Occipital lobe (tissue), 2 donors: Measurements from ENCODE around the gene PHB1. TPM values are rescaled to one million over a fixed set of nuclear protein-coding genes. Genes with fewer than 3 reads are reported as not detected.

Experiments used
- DNase-seq: peaks from one replicate; lab custom pipeline; 2025; lab: John Stamatoyannopoulos, UW
- total RNA-seq: library from RNA; depleted of rRNA; stranded (reverse); fragments of >200 nt; gene quantifications from one replicate; pipeline ENCODE4 v1.2.3, GENCODE V29; 2014

The PHB1 gene
- 42.0 TPM for total RNA-seq

DNA sequence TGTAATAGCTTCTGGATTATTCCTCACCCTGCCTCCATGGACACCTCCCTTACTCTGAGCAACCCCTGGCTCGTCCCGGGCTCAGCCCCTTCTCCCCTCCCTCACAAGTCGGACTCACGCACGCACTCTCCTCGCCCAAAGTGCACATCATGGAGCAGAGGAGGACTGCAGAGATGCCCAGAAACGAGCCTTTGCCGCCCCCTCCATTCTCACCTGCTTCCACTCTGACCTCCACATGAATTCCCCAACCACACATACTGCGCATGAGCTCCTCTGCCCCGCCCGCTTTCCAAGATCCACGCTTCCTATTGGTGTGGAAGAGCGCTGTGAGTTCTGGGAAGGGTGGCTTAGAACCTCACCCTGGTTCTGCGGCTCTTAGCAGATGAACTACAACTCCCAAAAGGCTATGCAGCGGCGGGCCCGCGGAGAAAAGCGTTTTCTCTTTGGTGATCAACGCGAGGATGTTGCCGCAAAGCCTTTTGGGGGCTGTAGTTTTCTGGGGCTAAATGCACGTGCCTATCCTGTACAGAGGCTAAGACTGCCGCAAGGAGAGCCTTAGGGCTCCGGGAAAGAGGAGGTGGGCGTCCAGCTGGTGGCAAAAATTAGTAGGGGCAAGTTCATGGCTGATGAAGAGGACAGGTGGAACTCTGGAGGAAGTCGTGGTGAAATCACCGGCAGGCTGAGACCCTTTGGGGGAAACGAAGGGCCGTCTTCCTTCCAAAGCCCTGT, at the start of gene PHB1:
TSS of gene PHB1 (minus strand) at position 261 of the 729 bp plus-strand sequence. CDS start 1,618 bp downstream, outside the sequence.
- peak; percentile 95 for DNase-seq

DNA sequence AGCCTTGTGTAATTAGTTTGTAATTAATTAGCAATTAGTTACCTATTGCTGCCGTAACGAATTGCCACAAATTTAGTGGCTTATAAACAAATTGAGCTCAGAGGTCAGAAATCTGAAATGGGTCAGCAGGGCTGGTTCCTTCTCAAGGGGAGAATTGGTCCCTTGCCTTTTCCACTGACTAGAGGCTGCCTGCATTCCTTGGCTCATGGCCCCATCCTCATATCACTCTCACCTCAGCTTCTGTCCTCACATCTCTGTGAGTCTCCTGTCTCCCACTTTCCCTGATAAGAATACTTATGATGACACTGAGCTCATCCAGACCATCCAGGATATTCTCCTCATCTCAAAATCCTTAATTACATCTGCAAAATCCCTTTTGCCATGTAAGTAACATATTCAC, 49.4 kb upstream of the PHB1 start:
- no peak for DNase-seq

DNA sequence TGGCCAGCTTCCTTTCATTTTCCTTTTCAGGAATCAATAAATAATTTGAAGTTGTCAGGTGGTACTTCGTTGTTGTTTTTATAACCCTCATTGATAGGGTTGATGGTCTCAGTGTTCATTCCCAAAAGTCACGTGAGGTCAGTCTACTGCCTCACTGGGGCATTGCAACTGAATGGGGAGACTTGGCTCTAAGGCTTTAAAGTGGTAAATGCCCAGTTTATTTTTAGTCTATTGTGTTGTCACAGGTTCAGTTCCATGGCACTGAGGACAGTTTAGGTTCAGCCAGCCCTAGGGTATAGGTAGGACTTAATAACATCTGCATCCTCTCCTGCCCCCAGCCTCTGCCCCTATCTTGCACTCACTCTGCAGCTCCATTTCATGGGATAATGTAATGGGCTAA, 46.9 kb upstream of the PHB1 start:
- DNase-seq, result no peak

DNA sequence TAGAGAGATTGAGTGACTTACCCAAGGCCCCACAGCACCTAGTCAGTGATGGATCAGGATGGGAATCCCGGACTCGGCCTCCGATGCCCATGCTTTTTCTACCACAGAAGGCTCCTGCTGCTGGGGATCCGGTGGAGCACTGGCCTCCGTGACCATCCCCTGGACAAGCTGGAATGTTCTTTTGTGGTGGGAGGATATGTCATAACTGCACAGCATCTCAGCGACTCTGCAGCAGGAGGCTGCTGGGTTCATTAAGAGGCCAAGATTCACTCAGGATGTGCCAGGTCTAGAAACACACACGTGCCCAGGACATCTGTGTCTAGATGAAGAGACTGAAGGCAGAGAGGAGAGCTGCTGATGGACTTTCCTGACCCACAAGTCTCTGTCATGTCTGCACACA, 45.7 kb upstream of the PHB1 start:
- no peak for DNase-seq

DNA sequence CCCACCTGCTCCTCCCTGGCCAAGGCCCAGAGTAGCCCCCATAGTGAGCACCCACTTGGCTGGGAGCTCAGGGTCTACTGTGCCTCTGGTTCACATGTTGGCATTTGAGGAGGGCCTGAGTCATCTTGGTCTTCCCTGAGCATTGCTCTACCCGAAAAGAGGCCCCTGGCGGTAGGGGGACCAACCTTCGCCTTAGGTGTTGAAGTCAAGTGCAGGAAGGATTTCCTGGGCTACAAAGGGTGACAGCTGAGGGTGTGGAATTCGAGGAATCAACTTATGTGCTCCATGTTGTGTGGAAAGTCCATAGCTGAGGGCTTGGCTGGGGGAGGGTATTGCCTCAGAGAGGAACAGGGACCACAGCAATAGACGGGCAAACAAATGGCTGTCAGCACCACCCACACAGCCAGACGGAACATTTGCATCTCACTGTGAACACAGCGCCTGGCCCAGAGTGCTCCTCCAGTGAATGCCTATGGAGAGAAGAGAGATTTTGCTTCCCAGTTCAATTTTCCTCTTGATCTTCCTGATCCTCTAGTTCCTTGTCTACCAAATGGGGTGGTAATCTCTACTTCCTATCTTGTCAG, 44.8 kb upstream of the PHB1 start:
- DNase-seq, result no peak

DNA sequence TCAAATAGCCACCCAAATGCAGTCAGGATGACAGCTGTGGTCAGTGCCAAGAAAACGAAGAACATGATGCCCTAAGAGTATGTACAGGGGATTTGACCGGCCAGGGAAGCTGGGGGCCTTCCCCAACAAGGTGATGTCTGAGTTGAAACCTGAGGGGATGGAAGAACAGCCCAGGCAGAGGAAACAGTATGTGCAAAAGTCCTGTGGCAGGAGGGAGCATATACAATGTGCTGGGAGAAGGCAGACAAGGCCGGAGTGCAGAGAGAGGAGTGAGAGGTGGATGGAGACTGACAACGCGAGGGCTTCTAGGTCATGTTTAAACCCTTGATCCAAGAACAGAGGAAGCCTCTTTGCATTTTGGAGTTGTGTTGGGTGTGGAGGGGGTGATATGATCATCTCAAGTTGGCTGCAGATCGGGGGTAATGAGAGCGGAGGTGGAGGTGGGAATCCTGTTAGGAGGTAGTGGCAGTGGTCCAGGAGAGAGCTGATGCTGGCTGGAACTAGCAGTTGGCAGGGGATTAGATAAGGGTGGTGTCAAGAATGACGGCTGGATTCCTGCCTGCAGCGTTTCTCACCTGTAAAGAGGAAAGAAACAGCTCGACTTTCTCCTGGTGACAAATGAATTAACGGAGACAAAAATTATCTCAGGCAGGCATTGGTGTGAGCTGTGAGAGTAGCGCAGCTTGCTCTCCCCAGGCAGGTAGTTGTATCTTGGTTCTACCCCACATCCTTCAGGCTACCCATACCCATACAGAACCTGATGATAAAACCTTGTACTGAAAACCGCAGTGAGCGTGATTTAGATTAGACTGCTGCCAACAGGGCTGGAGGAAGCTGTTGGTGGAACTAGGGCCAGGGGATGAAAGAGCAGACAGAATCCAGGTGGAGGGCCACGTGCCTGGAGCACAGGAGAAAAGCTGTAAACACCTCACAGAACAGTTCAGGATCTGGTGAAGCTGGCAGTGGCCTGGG, 43.2 kb upstream of the PHB1 start:
- no peak for DNase-seq

DNA sequence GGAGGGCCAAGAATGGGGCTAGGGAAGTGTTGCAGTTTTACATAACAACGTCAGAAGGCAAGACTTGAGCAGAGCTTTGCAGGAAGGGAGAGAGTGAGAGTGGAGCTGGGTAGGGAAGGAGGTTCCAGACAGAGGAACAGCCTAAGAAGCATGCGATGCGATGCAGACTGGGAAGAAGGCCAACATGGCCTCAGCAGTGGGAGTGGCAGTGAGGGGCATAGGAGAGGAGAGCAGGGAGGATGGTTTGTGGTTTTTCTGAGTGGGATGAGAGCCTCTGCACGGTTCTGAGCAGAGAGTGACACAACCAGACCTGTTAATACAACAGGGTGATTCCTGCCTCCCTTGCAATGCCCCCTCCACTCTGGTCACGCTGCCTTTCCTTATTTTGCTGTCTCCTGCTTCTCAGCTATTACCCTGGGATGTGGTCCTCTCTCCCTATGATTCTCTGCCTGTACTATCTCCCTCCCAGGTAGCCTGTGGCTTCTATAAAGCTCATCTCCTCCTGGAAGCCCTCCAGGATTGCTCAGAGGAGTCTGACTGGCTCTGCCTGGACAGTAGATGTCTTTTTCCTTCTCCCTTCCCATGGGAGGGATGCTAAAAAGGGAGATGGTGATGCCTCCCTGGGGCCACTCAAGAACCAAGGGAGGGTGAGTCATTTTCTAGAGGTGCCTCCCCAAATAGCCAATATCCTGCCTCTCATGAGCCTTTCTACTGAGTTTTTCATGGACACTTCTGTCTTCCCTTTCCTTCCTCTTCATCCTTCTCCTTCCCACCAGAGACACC, 41.7 kb upstream of the PHB1 start:
- no peak for DNase-seq

DNA sequence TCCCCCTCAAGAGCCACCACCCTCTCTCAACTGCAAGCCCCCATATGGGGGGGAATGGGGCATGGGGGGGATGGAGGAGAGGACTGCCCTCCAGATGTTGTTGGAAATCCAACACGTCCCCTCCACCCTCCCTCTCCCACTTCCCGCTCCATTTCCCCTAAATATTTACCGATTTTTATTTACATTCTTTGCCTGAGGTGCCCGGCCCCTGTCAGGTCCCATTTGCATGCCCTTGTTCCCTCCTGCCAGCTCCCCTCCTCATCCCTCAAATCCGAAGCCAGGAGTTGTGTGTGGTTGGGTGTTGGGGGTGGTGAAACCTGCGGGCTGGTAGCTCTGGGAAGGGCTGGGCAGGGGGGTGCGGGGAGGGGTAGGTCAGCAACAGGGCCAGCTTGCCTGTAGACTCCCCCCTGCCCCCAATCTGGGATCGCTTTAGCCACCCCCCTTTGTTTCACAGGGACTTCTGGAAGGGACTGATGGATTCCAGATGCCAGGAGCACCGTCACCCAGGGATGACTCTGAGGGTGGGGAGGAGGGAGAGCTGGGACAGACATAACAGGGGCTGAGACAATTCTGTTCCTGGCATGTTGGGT, 40.7 kb upstream of the PHB1 start:
- DNase-seq, result no peak

DNA sequence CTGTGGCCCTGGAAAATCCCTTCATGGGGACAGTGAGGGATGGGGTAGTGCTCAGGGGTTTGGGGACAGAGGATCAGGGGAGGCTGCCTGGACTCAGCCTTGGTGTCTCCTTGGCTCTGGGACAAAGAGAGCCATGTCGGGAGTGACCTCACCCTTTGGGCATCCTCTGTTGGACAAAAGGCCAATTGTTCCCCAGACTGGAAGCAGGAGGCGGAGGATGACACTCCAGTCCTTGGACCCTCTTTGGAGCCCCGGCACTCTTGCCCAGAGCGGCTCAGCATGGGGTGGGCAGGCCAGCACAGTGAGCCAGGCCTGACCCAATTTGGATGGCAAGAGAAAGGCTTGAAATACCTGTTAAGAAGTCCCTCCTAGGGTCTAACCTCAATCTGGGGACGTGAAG, 39.4 kb upstream of the PHB1 start:
- DNase-seq, result no peak

DNA sequence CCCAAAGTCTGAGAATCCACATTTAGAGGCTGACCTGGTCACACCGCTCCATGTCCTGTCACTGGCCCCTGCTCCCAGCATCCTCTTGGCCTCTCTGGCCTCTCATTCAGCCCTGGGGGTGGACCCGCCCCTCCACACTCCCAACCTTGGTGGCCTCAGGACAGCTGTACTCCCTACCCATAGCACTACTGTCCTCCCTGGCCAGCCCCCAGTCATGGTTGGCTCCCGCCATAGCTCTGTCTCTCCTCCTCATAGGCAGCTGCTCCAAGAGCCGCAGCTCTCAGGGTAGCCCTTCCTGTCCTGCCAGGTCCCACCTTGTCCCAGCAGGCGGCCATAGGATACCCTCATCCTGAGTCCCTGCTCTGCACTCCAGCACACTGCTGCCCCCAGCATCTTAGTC, 38.0 kb upstream of the PHB1 start:
- DNase-seq, result no peak

DNA sequence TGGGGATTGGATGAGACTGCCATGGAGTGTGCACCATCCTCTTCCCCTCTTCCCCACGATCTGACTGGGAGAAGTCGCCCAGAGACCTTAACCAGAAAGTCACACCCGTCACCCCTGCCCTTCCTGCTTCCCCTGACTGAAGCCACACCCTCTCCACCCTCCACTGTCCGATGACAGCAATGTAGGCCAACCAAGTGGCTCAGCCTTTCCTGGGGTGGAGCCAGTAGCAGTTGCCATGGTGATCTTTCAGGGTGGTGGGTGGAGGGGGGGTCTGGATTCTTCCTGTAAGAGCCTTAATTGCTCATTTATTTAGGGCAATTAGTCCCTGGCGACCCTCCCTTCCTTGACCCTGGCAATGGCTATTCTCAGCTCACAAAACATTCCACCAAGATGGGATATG, 37.5 kb upstream of the PHB1 start:
- no peak for DNase-seq

DNA sequence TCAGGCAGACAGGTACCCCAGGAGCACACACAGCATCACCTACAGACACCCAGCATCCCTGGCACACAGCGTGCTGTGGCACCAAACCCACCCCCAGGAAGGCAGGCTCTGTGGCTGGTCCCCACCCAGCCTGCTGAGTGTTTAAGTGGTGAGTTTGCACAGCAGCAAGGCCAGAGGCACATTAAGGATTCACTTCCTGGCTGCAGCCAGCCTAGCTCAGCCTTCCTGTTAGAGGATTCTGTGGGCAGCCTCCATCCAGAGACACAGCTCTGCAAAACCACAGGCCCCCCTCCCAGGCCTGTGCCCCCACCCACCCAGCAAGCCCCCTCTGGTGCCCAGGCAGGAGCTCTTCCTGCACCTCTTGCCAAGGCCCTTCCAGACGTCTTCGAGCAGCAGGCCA, 36.1 kb upstream of the PHB1 start:
- DNase-seq, result no peak

DNA sequence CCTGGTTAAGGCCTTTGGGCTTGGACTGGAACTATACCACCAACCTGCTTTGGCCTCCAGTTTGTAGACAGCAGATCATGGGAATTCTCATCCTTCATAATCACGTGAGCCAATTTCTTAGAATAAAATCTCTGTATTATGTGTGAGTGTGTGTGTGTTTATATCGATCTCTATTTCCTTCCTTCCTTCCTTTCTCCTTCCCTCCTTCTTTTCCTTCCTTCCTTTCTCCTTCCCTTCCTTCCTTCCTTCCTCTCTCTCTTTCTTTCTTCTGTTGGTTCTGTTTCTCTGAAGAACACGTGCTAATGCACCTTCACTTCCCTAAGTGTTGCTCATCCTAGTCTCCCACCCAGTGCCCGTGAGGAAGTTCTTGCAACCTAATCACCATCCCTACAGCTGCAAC, 35.5 kb upstream of the PHB1 start:
- DNase-seq, result no peak

DNA sequence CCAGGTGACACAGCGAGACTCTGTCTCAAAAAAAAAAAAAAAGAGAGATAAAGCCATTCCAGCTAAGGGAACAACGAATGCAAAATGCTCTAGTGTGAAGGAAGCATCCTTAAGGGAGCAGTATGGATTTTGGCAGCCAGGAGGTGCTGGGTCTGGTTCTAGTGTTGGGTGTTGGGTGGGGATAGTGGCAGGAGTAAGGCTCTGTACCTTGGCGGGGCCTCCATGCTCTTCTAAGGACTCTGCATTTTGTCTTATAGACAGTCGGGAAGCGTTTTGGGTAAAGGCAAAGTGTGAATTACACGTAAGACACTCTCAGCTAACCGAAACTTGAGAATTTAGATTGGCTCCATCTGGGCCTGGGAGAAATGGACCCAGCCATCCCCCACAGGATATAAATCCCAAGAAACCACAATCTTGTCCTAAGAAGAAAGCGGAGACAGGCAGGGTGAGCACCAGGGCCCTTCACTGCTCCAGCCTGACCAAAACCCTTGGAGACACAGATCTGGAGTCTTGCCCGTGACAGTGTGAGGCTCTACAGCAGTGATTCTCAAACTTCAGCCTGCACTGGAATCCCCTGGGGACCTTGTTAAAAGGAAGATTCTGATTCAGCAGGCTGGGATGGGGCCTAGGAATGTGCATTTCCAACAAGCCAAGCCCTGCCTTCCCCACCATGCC, 33.1 kb upstream of the PHB1 start:
- no peak for DNase-seq

DNA sequence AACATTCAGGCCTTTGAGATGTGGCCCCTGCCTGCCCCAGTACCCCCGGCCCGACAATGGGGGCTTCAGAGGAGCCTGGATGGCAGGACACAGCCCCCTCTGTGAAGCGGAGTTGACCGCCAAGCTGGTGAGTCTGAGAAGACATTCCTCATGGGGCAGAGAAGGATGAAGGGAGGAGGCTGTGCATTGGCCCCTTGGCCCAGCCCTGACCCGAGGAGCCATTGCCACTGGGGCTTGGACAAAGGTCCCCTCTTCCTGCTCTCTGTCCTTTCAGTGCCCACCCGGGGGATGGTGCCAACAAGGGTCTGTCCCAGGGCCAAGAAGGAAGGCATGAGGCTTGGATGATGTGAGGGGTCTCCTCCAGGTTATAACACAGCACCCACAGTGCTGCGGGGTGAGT, 30.9 kb upstream of the PHB1 start:
- no peak for DNase-seq

DNA sequence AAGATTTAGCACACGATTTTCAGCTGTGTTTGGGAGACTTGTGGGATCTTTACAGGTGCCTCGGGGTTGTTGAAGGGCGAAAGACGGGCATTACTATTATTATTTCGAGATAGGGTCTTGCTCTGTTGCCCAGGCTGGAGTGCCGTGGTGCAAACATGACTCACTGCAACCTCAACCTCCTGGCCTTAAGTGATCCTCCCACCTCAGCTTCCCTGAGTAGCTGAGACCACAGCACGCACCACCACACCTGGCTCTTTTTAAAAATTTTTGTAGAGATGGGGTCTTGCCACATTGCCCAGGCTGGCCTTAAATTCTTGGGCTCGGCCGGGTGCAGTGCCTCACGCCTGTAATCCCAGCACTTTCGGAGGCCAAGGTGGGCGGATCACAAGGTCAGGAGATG, 29.7 kb upstream of the PHB1 start:
- no peak for DNase-seq

DNA sequence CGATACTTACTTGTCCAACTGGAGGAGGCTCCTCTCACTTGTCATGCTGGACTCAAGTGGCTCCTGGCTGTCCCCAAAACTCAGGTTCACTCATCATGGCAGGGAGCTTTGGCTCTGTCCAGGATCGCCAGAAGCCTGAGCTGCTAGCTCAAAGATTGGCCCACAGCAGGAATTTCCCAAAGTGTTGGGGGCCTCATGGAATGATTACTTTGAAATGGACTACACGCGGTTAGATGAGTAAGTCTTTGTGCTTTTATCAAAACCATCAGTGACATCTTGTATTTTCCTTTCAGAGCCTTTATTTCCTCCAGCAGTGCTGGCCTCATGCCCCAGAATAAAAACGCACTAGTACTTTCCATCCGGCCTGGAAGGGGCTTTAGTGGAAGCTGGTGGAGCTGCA, 29.2 kb upstream of the PHB1 start:
- no peak for DNase-seq

DNA sequence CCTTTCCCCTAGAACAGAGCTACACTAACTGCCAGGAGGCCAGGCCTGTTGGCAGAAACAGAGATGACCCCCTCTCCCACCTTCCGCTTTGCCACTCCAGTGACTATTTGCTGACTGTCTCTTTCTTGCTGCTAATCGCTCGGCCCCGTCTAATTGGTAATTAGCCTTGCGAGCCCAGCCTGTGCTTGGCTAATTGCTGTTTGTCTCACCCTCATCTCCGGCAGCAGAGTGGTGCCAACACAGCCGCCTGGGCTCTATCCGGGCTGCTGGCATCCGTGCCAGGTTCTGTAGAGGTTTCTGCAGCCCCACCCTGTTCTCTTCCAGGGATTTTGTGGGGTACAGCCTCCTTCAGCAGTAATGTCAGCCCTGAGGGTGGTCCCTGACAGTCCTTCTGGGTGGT, 27.4 kb upstream of the PHB1 start:
- no peak for DNase-seq

DNA sequence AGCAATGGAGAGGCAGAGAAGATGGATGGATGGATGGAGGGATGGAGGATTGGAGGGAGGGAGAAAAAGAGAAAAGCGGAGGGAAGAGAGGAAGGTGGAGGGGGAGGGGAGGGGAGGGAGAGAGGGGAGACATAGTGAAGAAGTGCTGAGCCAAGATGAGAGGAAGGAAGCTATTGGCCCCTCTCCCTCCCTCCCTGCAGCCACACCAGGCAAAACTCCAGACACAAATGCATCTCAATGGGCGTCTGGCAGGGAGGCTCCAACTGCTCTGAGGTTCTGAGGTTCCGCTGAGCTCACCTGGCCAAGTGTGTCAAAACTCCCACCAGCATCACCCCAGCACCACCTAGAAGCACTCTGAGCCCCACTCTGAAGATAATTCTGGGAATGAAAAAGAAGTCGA, 26.9 kb upstream of the PHB1 start:
- no peak for DNase-seq

DNA sequence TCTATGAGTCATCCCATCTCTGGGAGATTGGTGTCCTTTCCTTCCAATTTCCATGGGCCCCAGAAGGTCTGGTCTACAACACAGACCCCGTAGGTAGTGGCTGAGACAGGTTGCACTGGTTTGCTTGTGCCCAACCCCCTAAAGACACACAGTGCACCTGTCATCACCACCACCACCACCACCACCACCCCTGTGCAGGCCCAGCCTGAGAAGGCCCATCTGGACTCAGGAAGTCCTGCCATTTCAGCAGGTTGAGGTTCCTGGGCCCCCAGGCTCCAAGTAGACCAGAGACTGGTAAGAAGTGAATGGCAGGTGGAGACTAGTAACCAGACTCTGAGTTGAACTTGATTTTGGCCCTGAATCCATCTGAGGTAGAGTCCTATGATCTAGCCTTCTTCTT, 25.9 kb upstream of the PHB1 start:
- no peak for DNase-seq
